Neuronal stem cell (in vitro differentiated cells): Measurements from ENCODE around the gene NEK11.

ENCODE experiments used
- DNase-seq: peaks from one replicate; pipeline ENCODE4 v3.0.0-alpha.2; 2013; ENCODE audit warnings: low spot score
- H2AFZ ChIP-seq: one replicate; pipeline ENCODE4 v1.6.1; 2013; ENCODE audit warnings: mild to moderate bottlenecking, low read length, inconsistent platforms
- H2AK5ac ChIP-seq: 2 replicates; pipeline ENCODE4 v1.6.1; 2013; ENCODE audit warnings: low read depth, mild to moderate bottlenecking, inconsistent platforms, low read length, moderate library complexity, mixed read lengths
- H2BK120ac ChIP-seq: 2 replicates; pipeline ENCODE4 v1.6.1; 2013; ENCODE audit warnings: low read depth, mild to moderate bottlenecking, inconsistent platforms, low read length, moderate library complexity, mixed read lengths
- H2BK12ac ChIP-seq: one replicate; pipeline ENCODE4 v1.6.1; 2013; ENCODE audit warnings: low read length, inconsistent platforms
- H2BK15ac ChIP-seq: 2 replicates; pipeline ENCODE4 v1.6.1; 2013; ENCODE audit warnings: mild to moderate bottlenecking, low read length, inconsistent platforms, mixed read lengths
- H2BK5ac ChIP-seq: one replicate; pipeline ENCODE4 v1.6.1; 2013; ENCODE audit warnings: inconsistent platforms, mild to moderate bottlenecking, low read length, moderate library complexity
- H3K14ac ChIP-seq: one replicate; pipeline ENCODE4 v1.6.1; 2013; ENCODE audit warnings: low read length, inconsistent platforms
- H3K18ac ChIP-seq: 2 replicates; pipeline ENCODE4 v1.6.1; 2013; ENCODE audit warnings: low read length, inconsistent platforms
- H3K23ac ChIP-seq: 2 replicates; pipeline ENCODE4 v1.6.1; 2013; ENCODE audit warnings: low read depth, mild to moderate bottlenecking, mixed read lengths, low read length, inconsistent platforms; ENCODE audit not compliant: poor library complexity
- H3K27ac ChIP-seq: replicated peaks from 3 replicates; pipeline ENCODE4 v1.5.1; 2013; ENCODE audit warnings: low read length, inconsistent platforms
- H3K27me3 ChIP-seq, 3 experiments: 2 replicates each; pipeline ENCODE4 v1.6.1; 2013; ENCODE audit warnings: low read length in 3 of 3, mild to moderate bottlenecking in 2 of 3, inconsistent platforms in 1 of 3, low read depth in 1 of 3, mixed read lengths in 1 of 3, moderate library complexity in 1 of 3; ENCODE audit not compliant: control insufficient read depth in 3 of 3, insufficient read depth in 3 of 3
- H3K36me3 ChIP-seq, 2 donors: replicated peaks in 1 of 2; 2 replicates each; pipeline ENCODE4 v1.6.1; 2013; ENCODE audit warnings: low read length in 2 of 2; ENCODE audit not compliant: control insufficient read depth in 2 of 2, insufficient read depth in 2 of 2
- H3K4ac ChIP-seq: 2 replicates; pipeline ENCODE4 v1.6.1; 2013; ENCODE audit warnings: inconsistent platforms, mild to moderate bottlenecking, low read length, moderate library complexity
- H3K4me1 ChIP-seq, 2 donors: 1 replicate in 1 of 2; 2 replicates in 1 of 2; pipeline ENCODE4 v1.6.1; 2013; ENCODE audit warnings: low read length in 2 of 2, low read depth in 1 of 2; ENCODE audit not compliant: control insufficient read depth in 2 of 2, insufficient read depth in 1 of 2
- H3K4me2 ChIP-seq: one replicate; pipeline ENCODE4 v1.6.1; 2013; ENCODE audit warnings: mild to moderate bottlenecking, low read length, inconsistent platforms; ENCODE audit not compliant: insufficient read depth, poor library complexity, severe bottlenecking
- H3K4me3 ChIP-seq, 2 donors: 2 replicates each; pipeline ENCODE4 v1.5.1; 2013; ENCODE audit warnings: low read length in 2 of 2, mild to moderate bottlenecking in 2 of 2, inconsistent platforms in 1 of 2, moderate library complexity in 1 of 2
- H3K79me1 ChIP-seq: one replicate; pipeline ENCODE4 v1.6.1; 2013; ENCODE audit warnings: low read depth, mild to moderate bottlenecking, inconsistent platforms, low read length, moderate library complexity
- H3K9ac ChIP-seq: one replicate; pipeline ENCODE4 v1.6.1; 2013; ENCODE audit warnings: mild to moderate bottlenecking, low read depth, low read length, inconsistent platforms; ENCODE audit not compliant: poor library complexity
- H3K9me3 ChIP-seq, 2 donors: replicated peaks in 1 of 2; 2 replicates each; pipeline versions ENCODE3 to v1.6.1; 2013; ENCODE audit warnings: low read length in 2 of 2, mild to moderate bottlenecking in 2 of 2, inconsistent platforms in 1 of 2, low read depth in 1 of 2, mixed read lengths in 1 of 2, moderate library complexity in 1 of 2; ENCODE audit not compliant: control insufficient read depth in 2 of 2, insufficient read depth in 1 of 2
- H4K8ac ChIP-seq: one replicate; pipeline ENCODE4 v1.6.1; 2013; ENCODE audit warnings: low read depth, mild to moderate bottlenecking, inconsistent platforms, low read length, moderate library complexity
- H4K91ac ChIP-seq: one replicate; pipeline ENCODE4 v1.6.1; 2013; ENCODE audit warnings: low read length, low read depth, mild to moderate bottlenecking, inconsistent platforms; ENCODE audit not compliant: poor library complexity
- WGBS, 2 donors: extraction: QIAGEN DNeasy Blood & Tissue Kit; methylation state at CpG; one replicate each; pipeline ENCODE4 v1.1.7; 2013; ENCODE audit warnings: missing lambda C conversion rate in 2 of 2, mixed read lengths in 1 of 2; ENCODE audit not compliant: insufficient read length in 2 of 2, insufficient replicate concordance in 1 of 2; ENCODE audit errors: extremely low coverage in 2 of 2; 5-methylcytosine and 5-hydroxymethylcytosine counted together

The NEK11 gene

GRCh38 chr3:131028844-131029243 lies 2.2 kb downstream of the NEK11 start:
- Histone ChIP-seq H2AK5ac (no peak overlapping the region), H3K27ac (no peak overlapping the region), H2BK5ac (no peak overlapping the region), H2BK12ac (no peak overlapping the region), H3K4me1 (peaks cover 0 to 3% of the 10 kb centered on the region in 2 donors), H2AFZ (no peak overlapping the region), H3K18ac (no peak overlapping the region), H3K14ac (no peak overlapping the region), H4K8ac (no peak overlapping the region), H3K4me2 (no peak overlapping the region), H3K9ac (no peak overlapping the region), H3K23ac (no peak overlapping the region), H3K9me3 (no peaks in the 10 kb centered on the region), H3K79me1 (no peaks in the 10 kb centered on the region), H2BK120ac (no peak overlapping the region), H3K27me3 (no peaks in the 10 kb centered on the region), H4K91ac (no peak overlapping the region), H2BK15ac (no peak overlapping the region), H3K4me3 (no peak overlapping the region), H3K36me3 (peaks cover 0 to 4% of the 10 kb centered on the region in 2 donors), H3K4ac (no peak overlapping the region)
- DNase-seq, result no peak
- no CpG with 5 or more reads among the region's 3 CpGs for WGBS, 2 donors

- H3K18ac ChIP-seq, result no peak overlapping the region
- H3K4me1 ChIP-seq, result no peaks in the 10 kb centered on the region
- H3K9me3 ChIP-seq, result no peaks in the 10 kb centered on the region
- no peak overlapping the region for H3K27ac ChIP-seq
- H3K23ac ChIP-seq, result no peak overlapping the region
- no peak overlapping the region for H2BK5ac ChIP-seq
- H2BK120ac ChIP-seq, result no peak overlapping the region
- H4K91ac ChIP-seq, result no peak overlapping the region
- no peak overlapping the region for H2AK5ac ChIP-seq
- H3K4me3 ChIP-seq, result no peak overlapping the region
- no CpG with 5 or more reads among the region's 3 CpGs for WGBS, 2 donors
- H2BK15ac ChIP-seq, result no peak overlapping the region
- H4K8ac ChIP-seq, result no peak overlapping the region
- H3K9ac ChIP-seq, result no peak overlapping the region
- no peaks in the 10 kb centered on the region for H3K27me3 ChIP-seq
- no peaks in the 10 kb centered on the region for H3K79me1 ChIP-seq
- no peak overlapping the region for H3K4me2 ChIP-seq
- H3K14ac ChIP-seq, result no peak overlapping the region
- H3K4ac ChIP-seq, result no peak overlapping the region
- no peak for DNase-seq
- H3K36me3 ChIP-seq, result no peaks in the 10 kb centered on the region
- H2AFZ ChIP-seq, result no peak overlapping the region
- no peak overlapping the region for H2BK12ac ChIP-seq
These were observed 5.0 kb downstream of the NEK11 start for GRCh38 chr3:131031660-131032059.

- Histone ChIP-seq H3K4me3 (no peak overlapping the region), H2AK5ac (no peak overlapping the region), H3K4me2 (no peak overlapping the region), H4K91ac (no peak overlapping the region), H3K4me1 (no peaks in the 10 kb centered on the region), H2BK120ac (no peak overlapping the region), H2BK12ac (no peak overlapping the region), H2BK5ac (no peak overlapping the region), H2BK15ac (no peak overlapping the region), H2AFZ (no peak overlapping the region), H3K18ac (no peak overlapping the region), H3K9ac (no peak overlapping the region), H3K14ac (no peak overlapping the region), H3K79me1 (no peaks in the 10 kb centered on the region), H3K9me3 (no peaks in the 10 kb centered on the region), H3K27me3 (no peaks in the 10 kb centered on the region), H3K36me3 (no peaks in the 10 kb centered on the region), H3K23ac (no peak overlapping the region), H4K8ac (no peak overlapping the region), H3K4ac (no peak overlapping the region), H3K27ac (no peak overlapping the region)
- DNase-seq, result peak; percentile 39
- no CpG with 5 or more reads among the region's 1 CpG for WGBS, 2 donors
These were observed 6.9 kb downstream of the NEK11 start for GRCh38 chr3:131033480-131034080.

GRCh38 chr3:131036200-131036816 lies 9.6 kb downstream of the NEK11 start:
- H3K23ac ChIP-seq, result no peak overlapping the region
- no peak overlapping the region for H2BK12ac ChIP-seq
- H3K79me1 ChIP-seq, result no peaks in the 10 kb centered on the region
- no peak overlapping the region for H4K91ac ChIP-seq
- H2AK5ac ChIP-seq, result no peak overlapping the region
- no peaks in the 10 kb centered on the region for H3K36me3 ChIP-seq
- H3K4ac ChIP-seq, result no peak overlapping the region
- H3K4me3 ChIP-seq, result no peak overlapping the region
- no peak overlapping the region for H3K27ac ChIP-seq
- no peak overlapping the region for H2BK15ac ChIP-seq
- no peak overlapping the region for H3K4me2 ChIP-seq
- no peak overlapping the region for H3K9ac ChIP-seq
- H2BK120ac ChIP-seq, result no peak overlapping the region
- H4K8ac ChIP-seq, result no peak overlapping the region
- no peaks in the 10 kb centered on the region for H3K27me3 ChIP-seq
- no peak overlapping the region for H2BK5ac ChIP-seq
- H3K4me1 ChIP-seq, result no peaks in the 10 kb centered on the region
- H3K14ac ChIP-seq, result no peak overlapping the region
- WGBS, 2 donors, result no CpG with 5 or more reads among the region's 1 CpG
- no peak overlapping the region for H3K18ac ChIP-seq
- DNase-seq, result no peak
- no peak overlapping the region for H2AFZ ChIP-seq
- H3K9me3 ChIP-seq, result no peaks in the 10 kb centered on the region
